H9 (cell line): ENCODE measurements around the gene ACADM. TPM values are rescaled to one million over a fixed set of nuclear protein-coding genes. Genes with fewer than 3 reads are reported as not detected.

Source experiments
- DNase-seq: peaks from one replicate; pipeline ENCODE4 v3.0.0-alpha.2; 2017
- H2AFZ ChIP-seq: one replicate; pipeline ENCODE4 v1.6.1; 2013; ENCODE audit warnings: mild to moderate bottlenecking, low read length, control low read depth, moderate library complexity
- H2AK5ac ChIP-seq: 2 replicates; pipeline ENCODE4 v1.6.1; 2013; ENCODE audit warnings: low read length, control low read depth, mixed read lengths; ENCODE audit not compliant: insufficient read length
- H2BK120ac ChIP-seq: one replicate; pipeline ENCODE4 v1.6.1; 2013; ENCODE audit warnings: low read depth, mild to moderate bottlenecking, low read length, control low read depth, inconsistent platforms; ENCODE audit not compliant: poor library complexity, severe bottlenecking
- H2BK12ac ChIP-seq: 2 replicates; pipeline ENCODE4 v1.6.1; 2013; ENCODE audit warnings: low read length, control low read depth, mixed read lengths, low read depth; ENCODE audit not compliant: insufficient read length
- H2BK15ac ChIP-seq: 2 replicates; pipeline ENCODE4 v1.6.1; 2013; ENCODE audit warnings: low read depth, low read length, control low read depth
- H2BK20ac ChIP-seq: one replicate; pipeline ENCODE4 v1.6.1; 2013; ENCODE audit warnings: low read depth, mild to moderate bottlenecking, low read length, control low read depth, inconsistent platforms; ENCODE audit not compliant: poor library complexity, severe bottlenecking
- H2BK5ac ChIP-seq: 2 replicates; pipeline ENCODE4 v1.6.1; 2013; ENCODE audit warnings: low read length, control low read depth, mixed read lengths; ENCODE audit not compliant: insufficient read length
- H3K14ac ChIP-seq: 2 replicates; pipeline ENCODE4 v1.6.1; 2013; ENCODE audit warnings: low read length, control low read depth; ENCODE audit not compliant: insufficient read depth
- H3K18ac ChIP-seq: 2 replicates; pipeline ENCODE4 v1.6.1; 2013; ENCODE audit warnings: low read depth, mild to moderate bottlenecking, mixed read lengths, low read length, control low read depth; ENCODE audit not compliant: insufficient read length
- H3K23ac ChIP-seq: 2 replicates; pipeline ENCODE4 v1.6.1; 2013; ENCODE audit warnings: low read length, control low read depth, mixed read lengths, low read depth; ENCODE audit not compliant: insufficient read length
- H3K23me2 ChIP-seq: 2 replicates; pipeline ENCODE4 v1.6.1; 2013; ENCODE audit warnings: low read depth, mild to moderate bottlenecking, mixed read lengths, low read length, control low read depth; ENCODE audit not compliant: insufficient read length, poor library complexity, severe bottlenecking
- H3K27ac ChIP-seq: 2 replicates; pipeline ENCODE4 v1.5.1; 2013; ENCODE audit warnings: low read length, control low read depth, mixed read lengths, low read depth; ENCODE audit not compliant: insufficient read length
- H3K27me3 ChIP-seq: 2 replicates; pipeline ENCODE4 v1.6.1; 2013; ENCODE audit warnings: low read length, control low read depth, inconsistent platforms; ENCODE audit not compliant: insufficient read depth
- H3K4ac ChIP-seq: 2 replicates; pipeline ENCODE4 v1.6.1; 2013; ENCODE audit warnings: low read depth, mild to moderate bottlenecking, control low read depth, inconsistent platforms, low read length, moderate library complexity
- H3K4me1 ChIP-seq: 2 replicates; pipeline ENCODE4 v1.6.1; 2013; ENCODE audit warnings: low read length, control low read depth, inconsistent platforms; ENCODE audit not compliant: insufficient read depth
- H3K4me2 ChIP-seq: 2 replicates; pipeline ENCODE4 v1.6.1; 2013; ENCODE audit warnings: low read length, control low read depth, mixed read lengths; ENCODE audit not compliant: insufficient read length, insufficient read depth
- H3K56ac ChIP-seq: 2 replicates; pipeline ENCODE4 v1.6.1; 2013; ENCODE audit warnings: low read depth, mild to moderate bottlenecking, mixed read lengths, low read length, control low read depth; ENCODE audit not compliant: insufficient read length
- H3K79me1 ChIP-seq: 2 replicates; pipeline ENCODE4 v1.6.1; 2013; ENCODE audit warnings: low read depth, mild to moderate bottlenecking, moderate library complexity, low read length, control low read depth, inconsistent platforms; ENCODE audit not compliant: insufficient read depth, poor library complexity, severe bottlenecking
- H3K79me2 ChIP-seq: 2 replicates; pipeline ENCODE4 v1.6.1; 2013; ENCODE audit warnings: low read length, control low read depth, inconsistent platforms; ENCODE audit not compliant: insufficient read depth
- H3K9ac ChIP-seq: 2 replicates; pipeline ENCODE4 v1.6.1; 2013; ENCODE audit warnings: low read length, control low read depth, mixed read lengths; ENCODE audit not compliant: insufficient read length; ENCODE audit errors: extremely low read depth
- H3K9me3 ChIP-seq: one replicate; pipeline ENCODE4 v1.6.1; 2013; ENCODE audit warnings: low read depth, low read length, inconsistent platforms; ENCODE audit not compliant: control insufficient read depth
- H3T11ph ChIP-seq: one replicate; pipeline ENCODE4 v1.6.1; 2013; ENCODE audit warnings: mild to moderate bottlenecking, low read length, control low read depth, inconsistent platforms
- H4K20me1 ChIP-seq: one replicate; pipeline ENCODE4 v1.6.1; 2013; ENCODE audit not compliant: control insufficient read depth, insufficient read length, insufficient read depth
- H4K5ac ChIP-seq: 2 replicates; pipeline ENCODE4 v1.6.1; 2013; ENCODE audit warnings: low read depth, mild to moderate bottlenecking, mixed read lengths, low read length, control low read depth; ENCODE audit not compliant: insufficient read length
- H4K8ac ChIP-seq: replicated peaks from 2 replicates; pipeline ENCODE4 v1.6.1; 2013; ENCODE audit warnings: low read length, control low read depth, mixed read lengths, low read depth; ENCODE audit not compliant: insufficient read length
- H4K91ac ChIP-seq: 2 replicates; pipeline ENCODE4 v1.6.1; 2013; ENCODE audit warnings: low read depth, mild to moderate bottlenecking, moderate library complexity, mixed read lengths, low read length, control low read depth; ENCODE audit not compliant: insufficient read length
- H3K27ac Mint-ChIP-seq, 3 experiments: 2 replicates in 2 of 3; 3 replicates in 1 of 3; pipeline ENCODE4 v1.8.0; 2020 to 2021; ENCODE audit warnings: mixed read lengths in 3 of 3, mild to moderate bottlenecking in 1 of 3, moderate library complexity in 1 of 3
- H3K27me3 Mint-ChIP-seq: 2 replicates; pipeline ENCODE4 v1.8.0; 2021; ENCODE audit warnings: low read depth, mild to moderate bottlenecking, moderate library complexity, mixed read lengths
- H3K36me3 Mint-ChIP-seq, 3 experiments: 2 replicates in 2 of 3; 3 replicates in 1 of 3; pipeline ENCODE4 v1.8.0; 2020 to 2021; ENCODE audit warnings: low read depth in 3 of 3, mixed read lengths in 3 of 3; ENCODE audit not compliant: insufficient read depth in 1 of 3
- H3K4me1 Mint-ChIP-seq, 2 experiments: 2 replicates each; pipeline ENCODE4 v1.8.0; 2020; ENCODE audit warnings: mixed read lengths in 2 of 2
- H3K4me3 Mint-ChIP-seq, 2 experiments: 2 replicates in 1 of 2; 3 replicates in 1 of 2; pipeline ENCODE4 v1.8.0; 2020 to 2021; ENCODE audit warnings: mild to moderate bottlenecking in 2 of 2, mixed read lengths in 2 of 2, moderate library complexity in 1 of 2
- H3K9me3 Mint-ChIP-seq, 2 experiments: 2 replicates in 1 of 2; 3 replicates in 1 of 2; pipeline ENCODE4 v1.8.0; 2020; ENCODE audit warnings: mild to moderate bottlenecking in 2 of 2, mixed read lengths in 2 of 2, moderate library complexity in 1 of 2
- WGBS: extraction: QIAGEN DNeasy Blood & Tissue Kit; methylation state at CpG from one replicate; pipeline ENCODE4 v1.1.7; 2013; ENCODE audit warnings: missing lambda C conversion rate, low lambda C conversion rate, mixed read lengths; ENCODE audit not compliant: insufficient read length; ENCODE audit errors: extremely low coverage; 5-methylcytosine and 5-hydroxymethylcytosine counted together
- total RNA-seq: library from RNA; stranded (reverse); gene quantifications from 2 replicates; pipeline ENCODE4 v1.2.1, GENCODE V29; 2021
- TF ChIP-seq, protein P1 (sequence below): fragments of 200-600 bp; sonication (generic); conservative IDR thresholded peaks from 3 replicates; pipeline ENCODE4 v1.8.0; 2021; ENCODE audit warnings: antibody characterized with exemption, mild to moderate bottlenecking

The ACADM gene
- total RNA-seq, 1 experiment from 2014 or later, result 51.3 TPM

DNA sequence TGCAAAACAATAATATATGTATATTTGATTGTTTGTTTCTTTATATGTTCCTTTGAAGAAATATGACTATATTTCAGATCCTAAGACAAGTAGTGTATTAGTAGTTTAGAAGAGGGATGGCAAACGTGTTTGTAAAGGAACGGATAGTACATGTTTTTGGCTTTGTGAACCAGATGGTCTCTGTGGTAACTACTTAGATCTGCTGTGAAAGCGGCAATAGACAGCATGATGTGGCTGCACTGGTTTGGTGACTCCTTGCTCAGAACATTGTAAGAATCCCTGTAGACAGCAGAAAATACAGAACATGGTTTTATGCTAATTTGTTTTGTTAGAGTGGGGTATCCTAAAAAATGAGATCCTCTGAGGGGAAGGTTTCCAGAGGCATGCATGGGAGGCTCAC is 3.1 kb downstream of the ACADM start:
- peaks cover 7% of the 10 kb centered on the region for H3K23me2 ChIP-seq
- TF ChIP-seq, protein P1, sequence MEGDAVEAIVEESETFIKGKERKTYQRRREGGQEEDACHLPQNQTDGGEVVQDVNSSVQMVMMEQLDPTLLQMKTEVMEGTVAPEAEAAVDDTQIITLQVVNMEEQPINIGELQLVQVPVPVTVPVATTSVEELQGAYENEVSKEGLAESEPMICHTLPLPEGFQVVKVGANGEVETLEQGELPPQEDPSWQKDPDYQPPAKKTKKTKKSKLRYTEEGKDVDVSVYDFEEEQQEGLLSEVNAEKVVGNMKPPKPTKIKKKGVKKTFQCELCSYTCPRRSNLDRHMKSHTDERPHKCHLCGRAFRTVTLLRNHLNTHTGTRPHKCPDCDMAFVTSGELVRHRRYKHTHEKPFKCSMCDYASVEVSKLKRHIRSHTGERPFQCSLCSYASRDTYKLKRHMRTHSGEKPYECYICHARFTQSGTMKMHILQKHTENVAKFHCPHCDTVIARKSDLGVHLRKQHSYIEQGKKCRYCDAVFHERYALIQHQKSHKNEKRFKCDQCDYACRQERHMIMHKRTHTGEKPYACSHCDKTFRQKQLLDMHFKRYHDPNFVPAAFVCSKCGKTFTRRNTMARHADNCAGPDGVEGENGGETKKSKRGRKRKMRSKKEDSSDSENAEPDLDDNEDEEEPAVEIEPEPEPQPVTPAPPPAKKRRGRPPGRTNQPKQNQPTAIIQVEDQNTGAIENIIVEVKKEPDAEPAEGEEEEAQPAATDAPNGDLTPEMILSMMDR, result no peak
- Mint-ChIP-seq H3K36me3 (peaks cover 0 to 9% (median 7%) of the 10 kb centered on the region in 3 experiments; a peak in 4 of 7 replicates), H3K27me3 (peaks cover 2% of the 10 kb centered on the region; the same call in 1 of the 2 replicates), H3K9me3 (peaks cover 0 to 5% of the 10 kb centered on the region in 2 experiments; a peak in 2 of 5 replicates), H3K4me1 (peaks cover 31 to 33% of the 10 kb centered on the region in 2 experiments), H3K4me3 (no peak overlapping the region), H3K27ac (no peak overlapping the region; a peak in 2 of 7 replicates)
- no peak overlapping the region for H3K9ac ChIP-seq
- H4K8ac ChIP-seq, result no peak overlapping the region
- H3K79me2 ChIP-seq, result peaks cover 2% of the 10 kb centered on the region; the same call in 1 of the 2 replicates
- H2BK5ac ChIP-seq, result no peak overlapping the region
- H2BK15ac ChIP-seq, result no peak overlapping the region
- no peak overlapping the region for H4K5ac ChIP-seq
- no peak overlapping the region for H3K27ac ChIP-seq
- no peak overlapping the region for H3T11ph ChIP-seq
- no peak overlapping the region for H3K18ac ChIP-seq
- H3K4me1 ChIP-seq, result peaks cover 2% of the 10 kb centered on the region; the same call in 1 of the 2 replicates
- no peak overlapping the region for H3K23ac ChIP-seq
- H3K27me3 ChIP-seq, result no peaks in the 10 kb centered on the region
- no CpG with 5 or more reads among the region's 3 CpGs for WGBS
- no peaks in the 10 kb centered on the region for H4K20me1 ChIP-seq
- no peak overlapping the region for H2BK120ac ChIP-seq
- no peak for DNase-seq
- peaks cover 2% of the 10 kb centered on the region for H3K79me1 ChIP-seq
- no peak overlapping the region for H3K14ac ChIP-seq
- H3K4me2 ChIP-seq, result no peak overlapping the region
- no peak overlapping the region for H2BK20ac ChIP-seq
- no peaks in the 10 kb centered on the region for H3K9me3 ChIP-seq
- no peak overlapping the region for H4K91ac ChIP-seq
- no peak overlapping the region for H2AK5ac ChIP-seq
- H3K4ac ChIP-seq, result no peak overlapping the region
- no peak overlapping the region for H2AFZ ChIP-seq
- no peak overlapping the region for H3K56ac ChIP-seq
- H2BK12ac ChIP-seq, result no peak overlapping the region
